ENCODE measurements around the gene LCN10.

Gene LCN10

DNA sequence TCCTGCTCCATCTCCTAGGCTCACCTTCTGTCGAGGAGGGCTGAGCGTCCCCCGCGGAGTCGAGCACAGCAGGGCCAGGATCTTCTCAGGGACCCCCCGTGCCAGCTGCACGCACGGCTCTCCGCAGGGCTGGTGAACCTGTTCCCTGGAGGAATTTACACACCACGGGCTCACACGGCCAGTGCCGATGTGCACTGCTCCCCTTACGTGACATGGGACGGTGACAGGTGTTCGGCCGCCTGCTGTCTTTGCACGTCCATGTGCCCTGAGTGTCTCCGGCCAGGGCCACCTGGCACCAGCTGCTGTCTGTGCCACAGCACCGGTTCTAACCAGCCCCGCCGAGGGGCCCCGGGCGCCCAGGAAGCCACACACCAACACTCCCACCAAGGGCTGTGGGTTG lies 46.8 kb downstream of the LCN10 start:
- no peak overlapping the region for H3K9ac ChIP-seq (ENCODE audit: low read depth, low read length)
- no peak overlapping the region for H3K27ac ChIP-seq (ENCODE audit: low read depth, low read length)
- H3K27me3 ChIP-seq (ENCODE audit: control insufficient read depth, insufficient read depth, low read length): no peaks in the 10 kb centered on the region
- H3K4me3 ChIP-seq (ENCODE audit: low read depth, low read length): no peak overlapping the region
- no peaks in the 10 kb centered on the region for H3K36me3 ChIP-seq (ENCODE audit: control insufficient read depth, insufficient read depth, low read length)
- peaks cover 4% of the 10 kb centered on the region; the same call in 1 of the 2 replicates for H3K4me1 ChIP-seq (ENCODE audit: control insufficient read depth, insufficient read depth, low read length)
- H3K9me3 ChIP-seq (ENCODE audit: control insufficient read depth, insufficient read depth, low read length): no peaks in the 10 kb centered on the region

DNA sequence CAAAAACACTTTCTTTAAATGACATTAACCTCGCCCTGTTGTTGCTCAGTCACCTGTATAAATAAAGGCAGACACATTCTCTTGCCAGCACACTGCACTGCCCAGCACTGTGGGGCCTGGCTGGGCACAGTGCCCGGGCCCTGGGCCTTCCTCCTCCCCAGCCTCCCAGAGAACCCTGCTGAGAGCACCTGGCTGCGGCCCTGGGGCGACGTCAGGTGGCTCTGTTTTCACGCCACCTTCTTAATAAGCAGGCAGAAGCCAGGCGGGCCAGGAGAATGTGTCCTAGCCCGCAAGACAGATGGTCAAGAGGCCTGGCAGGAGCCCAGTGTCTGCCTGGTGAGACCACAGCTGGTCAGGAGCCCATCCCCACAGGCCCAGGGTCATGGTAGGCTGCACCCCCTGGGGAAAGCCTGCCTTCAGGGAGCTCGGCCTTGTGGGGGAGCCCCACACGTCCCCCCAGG lies 47.3 kb downstream of the LCN10 start:
- Histone ChIP-seq H3K9ac (ENCODE audit: low read depth, low read length) (no peak overlapping the region), H3K9me3 (ENCODE audit: control insufficient read depth, insufficient read depth, low read length) (no peaks in the 10 kb centered on the region), H3K27me3 (ENCODE audit: control insufficient read depth, insufficient read depth, low read length) (no peaks in the 10 kb centered on the region), H3K4me1 (ENCODE audit: control insufficient read depth, insufficient read depth, low read length) (peaks cover 4% of the 10 kb centered on the region; the same call in 1 of the 2 replicates), H3K27ac (ENCODE audit: low read depth, low read length) (no peak overlapping the region), H3K36me3 (ENCODE audit: control insufficient read depth, insufficient read depth, low read length) (no peaks in the 10 kb centered on the region), H3K4me3 (ENCODE audit: low read depth, low read length) (no peak overlapping the region)

DNA sequence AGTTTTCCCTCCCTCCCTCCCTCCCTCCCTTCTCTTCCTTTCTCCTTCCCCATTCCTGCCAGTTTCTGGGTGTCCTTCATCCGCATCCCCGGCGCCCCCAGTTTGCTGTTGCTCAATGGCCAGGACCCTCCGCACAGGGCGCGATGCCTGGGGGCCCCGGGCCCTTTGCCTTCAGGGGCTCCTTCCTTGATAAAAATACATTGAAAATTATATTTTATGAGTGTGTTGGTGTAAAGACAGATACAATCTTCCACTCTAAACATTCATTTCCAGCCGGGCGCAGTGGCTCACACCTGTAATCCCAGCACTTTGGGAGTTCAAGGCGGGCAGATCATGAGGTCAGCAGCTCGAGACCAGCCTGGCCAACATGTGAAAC lies 47.9 kb downstream of the LCN10 start:
- H3K36me3 ChIP-seq (ENCODE audit: control insufficient read depth, insufficient read depth, low read length): no peaks in the 10 kb centered on the region
- no peaks in the 10 kb centered on the region for H3K9me3 ChIP-seq (ENCODE audit: control insufficient read depth, insufficient read depth, low read length)
- peaks cover 4% of the 10 kb centered on the region; the same call in 1 of the 2 replicates for H3K4me1 ChIP-seq (ENCODE audit: control insufficient read depth, insufficient read depth, low read length)
- no peak overlapping the region for H3K27ac ChIP-seq (ENCODE audit: low read depth, low read length)
- H3K4me3 ChIP-seq (ENCODE audit: low read depth, low read length): no peak overlapping the region
- H3K27me3 ChIP-seq (ENCODE audit: control insufficient read depth, insufficient read depth, low read length): no peaks in the 10 kb centered on the region
- H3K9ac ChIP-seq (ENCODE audit: low read depth, low read length): no peak overlapping the region

DNA sequence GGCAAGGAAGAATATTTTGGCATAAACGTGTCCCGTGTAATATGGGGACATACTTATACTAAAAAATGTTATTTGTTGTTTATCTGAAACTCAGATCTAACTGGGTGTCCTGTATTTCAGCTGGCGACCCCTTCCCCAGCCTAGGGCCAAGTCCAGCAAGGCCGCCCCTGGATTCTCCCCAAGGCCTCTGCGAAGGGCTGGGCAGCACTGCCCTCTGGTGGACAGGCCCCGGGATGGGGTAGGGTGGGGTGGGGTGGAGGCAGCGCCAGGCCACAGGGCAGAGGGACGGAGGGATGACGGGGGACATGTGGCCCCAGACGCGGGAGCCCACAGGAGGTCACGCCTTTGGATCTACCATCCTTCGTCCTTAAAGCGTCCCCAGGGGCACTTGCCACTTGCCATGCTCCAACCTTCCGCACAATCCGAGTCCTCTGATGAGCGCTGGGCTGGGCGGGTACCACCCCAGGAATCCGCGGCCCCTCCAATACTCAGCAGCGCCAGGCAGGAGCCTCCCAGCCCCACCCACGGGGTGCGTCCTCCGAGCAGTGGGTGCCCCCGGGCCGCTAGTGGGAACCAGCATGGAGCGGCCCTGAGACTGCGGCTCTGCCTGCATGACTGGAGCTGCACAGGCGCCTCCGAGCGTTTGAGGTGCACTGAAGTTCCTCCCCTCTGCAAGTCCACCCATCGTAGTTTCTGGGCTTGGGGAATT lies 48.4 kb downstream of the LCN10 start:
- peak overlapping the region; percentile 5 for H3K27ac ChIP-seq (ENCODE audit: low read depth, low read length)
- no peak overlapping the region for H3K9ac ChIP-seq (ENCODE audit: low read depth, low read length)
- no peaks in the 10 kb centered on the region for H3K27me3 ChIP-seq (ENCODE audit: control insufficient read depth, insufficient read depth, low read length)
- no peaks in the 10 kb centered on the region for H3K9me3 ChIP-seq (ENCODE audit: control insufficient read depth, insufficient read depth, low read length)
- no peak overlapping the region for H3K4me3 ChIP-seq (ENCODE audit: low read depth, low read length)
- no peaks in the 10 kb centered on the region for H3K36me3 ChIP-seq (ENCODE audit: control insufficient read depth, insufficient read depth, low read length)
- H3K4me1 ChIP-seq (ENCODE audit: control insufficient read depth, insufficient read depth, low read length): peaks cover 4% of the 10 kb centered on the region; the same call in 1 of the 2 replicates

- no peaks in the 10 kb centered on the region; the same call in 1 of the 2 replicates for H3K27me3 ChIP-seq (ENCODE audit: control insufficient read depth, insufficient read depth, low read length)
- no peaks in the 10 kb centered on the region for H3K9me3 ChIP-seq (ENCODE audit: control insufficient read depth, insufficient read depth, low read length)
- H3K36me3 ChIP-seq (ENCODE audit: control insufficient read depth, insufficient read depth, low read length): no peaks in the 10 kb centered on the region
- no peak overlapping the region for H3K4me3 ChIP-seq (ENCODE audit: low read depth, low read length)
- H3K27ac ChIP-seq (ENCODE audit: low read depth, low read length): peak overlapping the region; percentile 5
- peaks cover 4% of the 10 kb centered on the region; the same call in 1 of the 2 replicates for H3K4me1 ChIP-seq (ENCODE audit: control insufficient read depth, insufficient read depth, low read length)
- H3K9ac ChIP-seq (ENCODE audit: low read depth, low read length): no peak overlapping the region
Observed at GRCh38 chr9:136693490-136694162, 49.1 kb downstream of the LCN10 start.

DNA sequence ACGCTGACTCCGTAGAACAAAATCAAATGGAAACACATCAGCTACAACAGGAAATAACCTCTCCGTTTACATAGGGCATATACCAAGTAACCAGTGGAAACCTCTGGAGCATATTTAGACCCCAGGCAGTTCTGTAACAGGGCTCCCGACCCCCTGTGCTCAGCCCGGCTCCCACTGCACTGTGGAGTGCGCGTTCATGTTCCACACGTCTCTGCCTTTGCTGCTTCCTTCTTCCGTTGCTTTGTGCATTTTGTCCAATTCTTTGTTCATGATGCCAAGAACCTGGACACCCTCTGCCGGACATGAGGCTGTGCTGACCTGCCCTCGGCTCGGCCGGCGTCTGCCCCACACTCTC lies 49.6 kb downstream of the LCN10 start:
- Histone ChIP-seq H3K36me3 (ENCODE audit: control insufficient read depth, insufficient read depth, low read length) (no peaks in the 10 kb centered on the region), H3K27ac (ENCODE audit: low read depth, low read length) (no peak overlapping the region), H3K27me3 (ENCODE audit: control insufficient read depth, insufficient read depth, low read length) (no peaks in the 10 kb centered on the region; the same call in 1 of the 2 replicates), H3K9ac (ENCODE audit: low read depth, low read length) (no peak overlapping the region), H3K9me3 (ENCODE audit: control insufficient read depth, insufficient read depth, low read length) (no peaks in the 10 kb centered on the region), H3K4me3 (ENCODE audit: low read depth, low read length) (no peak overlapping the region), H3K4me1 (ENCODE audit: control insufficient read depth, insufficient read depth, low read length) (peaks cover 4% of the 10 kb centered on the region; the same call in 1 of the 2 replicates)

DNA sequence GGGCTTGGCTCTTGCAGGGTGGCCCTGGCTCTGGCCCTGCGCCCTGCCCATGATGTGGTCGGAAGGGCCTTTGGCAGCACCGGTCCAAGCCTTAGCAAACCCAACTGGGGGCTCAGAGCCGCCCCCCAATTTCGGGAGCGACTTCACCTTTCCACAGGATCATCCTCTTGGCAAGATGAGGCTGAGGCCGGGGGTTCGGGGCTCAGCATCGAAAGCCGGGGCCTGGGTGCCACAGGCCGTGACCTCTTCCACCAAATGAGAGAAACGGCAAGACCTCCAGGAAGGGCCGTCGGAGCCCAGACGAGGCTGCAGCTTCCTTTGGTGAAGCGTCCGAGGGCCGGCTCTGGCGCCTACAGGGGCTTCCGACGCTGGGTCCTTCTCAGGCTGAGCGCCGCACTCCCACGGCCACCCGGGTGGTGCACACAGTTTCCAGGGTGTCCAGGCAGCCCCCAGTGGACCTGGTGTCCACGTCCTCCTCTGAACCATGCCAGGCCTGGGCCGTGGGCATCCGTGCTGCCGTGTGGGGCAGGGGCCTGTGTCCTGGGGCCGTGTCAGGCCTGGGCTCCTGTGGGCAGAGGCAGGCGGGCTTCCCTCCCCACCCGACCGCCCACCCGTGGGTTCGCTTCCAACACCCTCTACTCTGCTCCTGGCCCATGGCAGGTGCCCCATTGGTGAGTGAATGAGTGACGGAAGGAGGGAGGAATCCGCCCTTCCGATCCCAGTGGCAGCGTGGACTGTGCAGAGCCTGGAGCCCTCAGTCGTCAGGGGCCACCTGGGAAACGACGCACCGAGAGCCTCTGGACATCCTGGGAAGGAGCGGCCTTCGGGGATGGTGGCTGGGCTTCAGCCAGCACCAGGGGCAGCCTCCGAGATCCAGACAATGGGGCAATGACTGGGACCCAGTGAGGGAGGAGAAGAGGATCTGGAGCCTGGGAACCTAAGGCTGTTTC lies 50.3 kb downstream of the LCN10 start:
- H3K4me1 ChIP-seq (ENCODE audit: control insufficient read depth, insufficient read depth, low read length): peaks cover 4% of the 10 kb centered on the region; the same call in 1 of the 2 replicates
- no peak overlapping the region for H3K27ac ChIP-seq (ENCODE audit: low read depth, low read length)
- H3K4me3 ChIP-seq (ENCODE audit: low read depth, low read length): no peak overlapping the region
- no peaks in the 10 kb centered on the region for H3K9me3 ChIP-seq (ENCODE audit: control insufficient read depth, insufficient read depth, low read length)
- no peaks in the 10 kb centered on the region; the same call in 1 of the 2 replicates for H3K27me3 ChIP-seq (ENCODE audit: control insufficient read depth, insufficient read depth, low read length)
- no peak overlapping the region for H3K9ac ChIP-seq (ENCODE audit: low read depth, low read length)
- no peaks in the 10 kb centered on the region for H3K36me3 ChIP-seq (ENCODE audit: control insufficient read depth, insufficient read depth, low read length)

GRCh38 chr9:136691316-136692184 lies 51.2 kb downstream of the LCN10 start:
- no peaks in the 10 kb centered on the region for H3K36me3 ChIP-seq (ENCODE audit: control insufficient read depth, insufficient read depth, low read length)
- H3K4me3 ChIP-seq (ENCODE audit: low read depth, low read length): no peak overlapping the region
- no peak overlapping the region for H3K9ac ChIP-seq (ENCODE audit: low read depth, low read length)
- H3K27ac ChIP-seq (ENCODE audit: low read depth, low read length): no peak overlapping the region
- H3K9me3 ChIP-seq (ENCODE audit: control insufficient read depth, insufficient read depth, low read length): no peaks in the 10 kb centered on the region
- H3K27me3 ChIP-seq (ENCODE audit: control insufficient read depth, insufficient read depth, low read length): no peaks in the 10 kb centered on the region; the same call in 1 of the 2 replicates
- H3K4me1 ChIP-seq (ENCODE audit: control insufficient read depth, insufficient read depth, low read length): peaks cover 4% of the 10 kb centered on the region; the same call in 1 of the 2 replicates

DNA sequence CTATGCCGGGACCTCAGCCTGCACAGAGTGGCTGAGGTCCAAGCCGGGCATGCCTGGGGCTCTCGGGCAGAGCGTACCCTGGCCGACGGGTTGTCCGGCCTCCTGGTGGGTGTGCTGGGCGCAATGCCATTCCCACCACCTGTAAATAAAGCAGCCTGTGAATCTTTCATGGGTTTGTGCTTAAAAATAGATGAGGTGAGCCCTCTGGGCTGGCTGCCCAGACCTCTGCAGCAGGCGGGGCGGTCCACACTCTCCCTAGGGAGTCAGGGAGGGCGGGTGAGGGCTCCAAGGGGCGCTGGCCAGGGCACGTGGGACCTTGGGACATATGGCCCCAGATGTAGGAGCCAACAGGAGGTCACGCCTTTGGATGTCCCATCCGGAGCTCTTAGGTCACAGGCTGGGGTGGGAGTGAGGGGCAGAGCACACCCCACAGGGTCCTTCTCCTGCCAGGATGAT lies 51.9 kb downstream of the LCN10 start:
- no peak overlapping the region for H3K4me3 ChIP-seq (ENCODE audit: low read depth, low read length)
- no peak overlapping the region for H3K9ac ChIP-seq (ENCODE audit: low read depth, low read length)
- H3K9me3 ChIP-seq (ENCODE audit: control insufficient read depth, insufficient read depth, low read length): no peaks in the 10 kb centered on the region
- H3K36me3 ChIP-seq (ENCODE audit: control insufficient read depth, insufficient read depth, low read length): no peaks in the 10 kb centered on the region
- H3K27ac ChIP-seq (ENCODE audit: low read depth, low read length): no peak overlapping the region
- no peaks in the 10 kb centered on the region; the same call in 1 of the 2 replicates for H3K27me3 ChIP-seq (ENCODE audit: control insufficient read depth, insufficient read depth, low read length)
- H3K4me1 ChIP-seq (ENCODE audit: control insufficient read depth, insufficient read depth, low read length): peaks cover 9% of the 10 kb centered on the region; the same call in 1 of the 2 replicates

Data from HUES48 (cell line).